NCI-H2107 treated with DMSO at 0.1 percent for 48 hours (cell line): ENCODE results near the gene MGAT3.

Experiments used
- DNase-seq: peaks from one replicate; lab custom pipeline; 2025; ENCODE audit not compliant: unreplicated experiment; lab: John Stamatoyannopoulos, UW

Gene MGAT3

GRCh38 chr22:39469681-39470450, 13.1 kb downstream of the MGAT3 start:
- DNase-seq = peak; percentile 24

GRCh38 chr22:39470451-39471291, 13.9 kb downstream of the MGAT3 start:
- no peak for DNase-seq

GRCh38 chr22:39471381-39472141, 14.7 kb downstream of the MGAT3 start:
- no peak for DNase-seq

- DNase-seq = peak; percentile 23
Observed at GRCh38 chr22:39472570-39473556, 16.1 kb downstream of the MGAT3 start.

- DNase-seq = no peak
Observed at GRCh38 chr22:39473851-39474250, 17.0 kb downstream of the MGAT3 start.

- no peak for DNase-seq
Observed at GRCh38 chr22:39474351-39475111, 17.7 kb downstream of the MGAT3 start.

- no peak for DNase-seq
Observed at GRCh38 chr22:39475337-39475736, 18.5 kb downstream of the MGAT3 start.

- DNase-seq = no peak
Observed at GRCh38 chr22:39475902-39476301, 19.1 kb downstream of the MGAT3 start.

- no peak for DNase-seq
Observed at GRCh38 chr22:39476664-39477063, 19.9 kb downstream of the MGAT3 start.

GRCh38 chr22:39477542-39477941, 20.7 kb downstream of the MGAT3 start:
- no peak for DNase-seq

GRCh38 chr22:39478441-39478850, 21.6 kb downstream of the MGAT3 start:
- DNase-seq = no peak

GRCh38 chr22:39479254-39479653, 22.4 kb downstream of the MGAT3 start:
- DNase-seq = no peak

GRCh38 chr22:39480557-39480956, 23.7 kb downstream of the MGAT3 start:
- DNase-seq = no peak

GRCh38 chr22:39481054-39481453, 24.2 kb downstream of the MGAT3 start:
- DNase-seq = no peak

GRCh38 chr22:39481595-39481994, 24.8 kb downstream of the MGAT3 start:
- DNase-seq = no peak

- no peak for DNase-seq
Observed at GRCh38 chr22:39482768-39483167, 26.0 kb downstream of the MGAT3 start.

- DNase-seq = no peak
Observed at GRCh38 chr22:39486951-39487825, 30.4 kb downstream of the MGAT3 start.

GRCh38 chr22:39487826-39488520, 31.2 kb downstream of the MGAT3 start:
- no peak for DNase-seq
